Superior temporal gyrus (tissue), 1 donor: ENCODE data around the gene TMEM273.
"Not testable (repeated sequence)": the region's sequence is repeated elsewhere in the genome, so short reads cannot be mapped to it uniquely, and the experiment has no call there.

Experiments used
- DNase-seq: peaks from one replicate; pipeline ENCODE4 v3.0.0-alpha.2; 2016; ENCODE audit errors: extremely low spot score

Gene TMEM273

GRCh38 chr10:49205206-49205605, 17.0 kb upstream of the TMEM273 start:
- no peak for DNase-seq

GRCh38 chr10:49204119-49204518, 15.9 kb upstream of the TMEM273 start:
- no peak for DNase-seq

- DNase-seq = no peak
These were observed 14.1 kb upstream of the TMEM273 start for GRCh38 chr10:49202266-49202665.

- DNase-seq = no peak
These were observed 12.7 kb upstream of the TMEM273 start for GRCh38 chr10:49200854-49201253.

- DNase-seq = no peak
These were observed 9.0 kb upstream of the TMEM273 start for GRCh38 chr10:49197171-49197570.

GRCh38 chr10:49195864-49196263, 7.7 kb upstream of the TMEM273 start:
- not testable (repeated sequence) for DNase-seq

GRCh38 chr10:49194212-49194920, 6.2 kb upstream of the TMEM273 start:
- no peak for DNase-seq

- no peak for DNase-seq
These were observed 3.2 kb upstream of the TMEM273 start for GRCh38 chr10:49191349-49191748.

GRCh38 chr10:49189422-49189821, 1.2 kb upstream of the TMEM273 start:
- DNase-seq = no peak

GRCh38 chr10:49187044-49187484, 1.1 kb downstream of the TMEM273 start:
- peak; percentile 31 for DNase-seq

GRCh38 chr10:49186613-49187012, 1.6 kb downstream of the TMEM273 start:
- no peak for DNase-seq

- no peak for DNase-seq
These were observed 3.0 kb downstream of the TMEM273 start for GRCh38 chr10:49185213-49185612.

- no peak for DNase-seq
These were observed 3.5 kb downstream of the TMEM273 start for GRCh38 chr10:49184642-49185111.

- DNase-seq = no peak
These were observed 4.3 kb downstream of the TMEM273 start for GRCh38 chr10:49183596-49184542.

GRCh38 chr10:49182776-49183175, 5.4 kb downstream of the TMEM273 start:
- DNase-seq = no peak

GRCh38 chr10:49180444-49180860, 7.7 kb downstream of the TMEM273 start:
- no peak for DNase-seq

- no peak for DNase-seq
These were observed 8.3 kb downstream of the TMEM273 start for GRCh38 chr10:49179699-49180443.

- no peak for DNase-seq
These were observed 9.4 kb downstream of the TMEM273 start for GRCh38 chr10:49178489-49179471.

GRCh38 chr10:49177391-49178355, 10.5 kb downstream of the TMEM273 start:
- peak; percentile 81 for DNase-seq
